ENCODE data around the gene MORC2. TPM values are rescaled to one million over a fixed set of nuclear protein-coding genes. Genes with fewer than 3 reads are reported as not detected.
A peak's percentile ranks its signal among the peaks of the same experiment; 100 is the strongest.

Gene MORC2
- total RNA-seq, 1 experiment from 2014 or later = 27.4 TPM

- DNase-seq (ENCODE audit: low read depth) = no peak
Observed at GRCh38 chr22:30949934-30950660, 18.5 kb downstream of the MORC2 start.

GRCh38 chr22:30948930-30949342 is 19.6 kb downstream of the MORC2 start:
- no peak for DNase-seq (ENCODE audit: low read depth)

GRCh38 chr22:30947816-30948454 is 20.6 kb downstream of the MORC2 start:
- DNase-seq (ENCODE audit: low read depth) = peak; percentile 11

- no peak for DNase-seq (ENCODE audit: low read depth)
Observed at GRCh38 chr22:30947173-30947815, 21.3 kb downstream of the MORC2 start.

- DNase-seq (ENCODE audit: low read depth) = no peak
Observed at GRCh38 chr22:30946354-30946753, 22.2 kb downstream of the MORC2 start.

- no peak for DNase-seq (ENCODE audit: low read depth)
Observed at GRCh38 chr22:30945653-30946052, 22.9 kb downstream of the MORC2 start.

- no peak for DNase-seq (ENCODE audit: low read depth)
Observed at GRCh38 chr22:30944986-30945385, 23.6 kb downstream of the MORC2 start.

- no peak for DNase-seq (ENCODE audit: low read depth)
Observed at GRCh38 chr22:30943368-30943767, 25.2 kb downstream of the MORC2 start.

GRCh38 chr22:30941363-30941740 is 27.2 kb downstream of the MORC2 start:
- DNase-seq (ENCODE audit: low read depth) = no peak

GRCh38 chr22:30940685-30941362 is 27.8 kb downstream of the MORC2 start:
- DNase-seq (ENCODE audit: low read depth) = no peak

GRCh38 chr22:30934053-30934452 is 34.5 kb downstream of the MORC2 start:
- no peak for DNase-seq (ENCODE audit: low read depth)

GRCh38 chr22:30933457-30933856 is 35.1 kb downstream of the MORC2 start:
- DNase-seq (ENCODE audit: low read depth) = no peak

- DNase-seq (ENCODE audit: low read depth) = no peak
Observed at GRCh38 chr22:30932661-30933060, 35.9 kb downstream of the MORC2 start.

- DNase-seq (ENCODE audit: low read depth) = no peak
Observed at GRCh38 chr22:30931541-30932300, 36.9 kb downstream of the MORC2 start.

GRCh38 chr22:30930228-30930627 is 38.3 kb downstream of the MORC2 start:
- DNase-seq (ENCODE audit: low read depth) = no peak

- DNase-seq (ENCODE audit: low read depth) = no peak
Observed at GRCh38 chr22:30928401-30928800, 40.2 kb downstream of the MORC2 start.

- DNase-seq (ENCODE audit: low read depth) = no peak
Observed at GRCh38 chr22:30927806-30928205, 40.8 kb downstream of the MORC2 start.

GRCh38 chr22:30926706-30927105 is 41.9 kb downstream of the MORC2 start:
- DNase-seq (ENCODE audit: low read depth) = no peak

GRCh38 chr22:30925667-30926066 is 42.9 kb downstream of the MORC2 start:
- no peak for DNase-seq (ENCODE audit: low read depth)

GRCh38 chr22:30923168-30923900 is 45.2 kb downstream of the MORC2 start:
- DNase-seq (ENCODE audit: low read depth) = no peak
